GM12878 (cell line): ENCODE measurements around the gene NUP37. TPM values are rescaled to one million over a fixed set of nuclear protein-coding genes. Genes with fewer than 3 reads are reported as not detected.

Experiments used
- ATAC-seq: fragments of 200-7000 bp; cut with Tn5 transposase; 3 replicates; pipeline ENCODE4 v1.9.1; 2020; ENCODE audit warnings: mild to moderate bottlenecking, moderate library complexity
- BruUV-seq: library from RNA; stranded (reverse); fragments of 400-500 nt; replicated peaks from 2 replicates; lab custom pipeline; 2021; lab: Mats Ljungman, UMichigan
- CTCF ChIA-PET: fragments of 300-600 bp; sonication (Branson Sonifier 250); formaldehyde crosslinking; extraction: SDS; loops from one replicate; lab custom pipeline; 2021; ENCODE audit warnings: inconsistent platforms; lab: Yijun Ruan, JAX
- POLR2A ChIA-PET: fragments of 350-600 bp; formaldehyde crosslinking; extraction: SDS; loops from one replicate; lab custom pipeline; 2021; ENCODE audit warnings: inconsistent platforms; lab: Charles Lee
- RAD21 ChIA-PET: fragments of 300-600 bp; sonication (Branson Sonifier 250); formaldehyde crosslinking; loops from one replicate; lab custom pipeline; 2023; ENCODE audit warnings: antibody characterized with exemption; ENCODE audit not compliant: unreplicated experiment; lab: Charles Lee
- SMC1A ChIA-PET: fragments of 300-600 bp; sonication (Branson Sonifier 250); formaldehyde crosslinking; loops from one replicate; lab custom pipeline; 2023; ENCODE audit not compliant: unreplicated experiment, uncharacterized antibody; lab: Charles Lee
- DNase-seq: peaks from one replicate; pipeline ENCODE4 v3.0.0-alpha.2; 2011; ENCODE audit warnings: low read depth, low spot score
- FAIRE-seq: peaks from 3 replicates; lab custom pipeline; 2011; peaks lifted over from hg19 to GRCh38; lab: Jason Lieb, UNC
- H2AFZ ChIP-seq: 2 replicates; pipeline ENCODE4 v1.6.0; 2011; ENCODE audit warnings: low read depth, low read length, control low read depth; ENCODE audit not compliant: control insufficient read depth
- H3K27ac ChIP-seq: 2 replicates; pipeline ENCODE4 v1.5.1; 2011; ENCODE audit warnings: control low read depth; ENCODE audit not compliant: control insufficient read depth, insufficient read depth
- H3K27me3 ChIP-seq, 2 experiments: replicated peaks in 1 of 2; 2 replicates each; pipeline versions ENCODE4 v1.6.0 to v1.6.1; 2011; ENCODE audit warnings: low read length in 1 of 2; ENCODE audit not compliant: control insufficient read depth in 2 of 2, insufficient read depth in 2 of 2
- H3K36me3 ChIP-seq, 2 experiments: 2 replicates each; pipeline ENCODE4 v1.5.1; 2011; ENCODE audit warnings: low read length in 1 of 2; ENCODE audit not compliant: control insufficient read depth in 2 of 2, insufficient read depth in 2 of 2
- H3K4me1 ChIP-seq: 2 replicates; pipeline ENCODE4 v1.6.1; 2011; ENCODE audit warnings: mild to moderate bottlenecking, low read length, moderate library complexity, mixed read lengths; ENCODE audit not compliant: control insufficient read depth, insufficient read depth
- H3K4me2 ChIP-seq: 2 replicates; pipeline ENCODE4 v1.6.0; 2011; ENCODE audit warnings: control low read depth; ENCODE audit not compliant: control insufficient read depth, insufficient read depth
- H3K4me3 ChIP-seq: fragments of 200-600 bp; sonication (generic); 2 replicates; pipeline ENCODE4 v1.5.1; 2016
- H3K79me2 ChIP-seq: 2 replicates; pipeline ENCODE4 v1.6.0; 2011; ENCODE audit warnings: low read length; ENCODE audit not compliant: control insufficient read depth, insufficient read depth
- H3K9ac ChIP-seq: 2 replicates; pipeline ENCODE4 v1.8.0; 2011; ENCODE audit warnings: low read length, control low read depth, mixed read lengths; ENCODE audit not compliant: control insufficient read depth, insufficient read depth
- H3K9me3 ChIP-seq: replicated peaks from 3 replicates; pipeline ENCODE4 v1.5.1; 2011; ENCODE audit warnings: mild to moderate bottlenecking, low read length; ENCODE audit not compliant: control insufficient read depth, insufficient read depth
- H4K20me1 ChIP-seq: 2 replicates; pipeline ENCODE4 v1.6.0; 2011; ENCODE audit not compliant: control insufficient read depth, insufficient read depth
- ASH2L ChIP-seq: fragments of 300-600, 200-600 bp; sonication (generic); IDR thresholded peaks from 2 replicates; pipeline ENCODE4 v1.6.1; 2017; ENCODE audit warnings: low read depth, mild to moderate bottlenecking, borderline replicate concordance
- PAX8 ChIP-seq: fragments of 450-650 bp; IDR thresholded peaks from 2 replicates; pipeline ENCODE4 v1.6.1; 2017; ENCODE audit warnings: mild to moderate bottlenecking, moderate library complexity
- PML ChIP-seq: IDR thresholded peaks from 2 replicates; pipeline ENCODE4 v1.6.1; 2012; ENCODE audit warnings: low read length, inconsistent platforms
- POLR2AphosphoS5 ChIP-seq: IDR thresholded peaks from 2 replicates; pipeline ENCODE4 v1.6.1; 2011; ENCODE audit warnings: mild to moderate bottlenecking, low read length, inconsistent platforms
- SIN3A ChIP-seq: IDR thresholded peaks from 2 replicates; pipeline ENCODE4 v1.6.1; 2012; ENCODE audit warnings: low read depth, low read length, improper control_type of control experiment
- STAT3 ChIP-seq: IDR thresholded peaks from 2 replicates; pipeline ENCODE4 v1.6.1; 2011; ENCODE audit warnings: low read depth, low read length, improper control_type of control experiment
- TCF12 ChIP-seq: IDR thresholded peaks from 2 replicates; pipeline ENCODE4 v1.6.1; 2011; ENCODE audit warnings: low read depth, mild to moderate bottlenecking, low read length
- WRNIP1 ChIP-seq: IDR thresholded peaks from 2 replicates; pipeline ENCODE4 v1.6.1; 2011; ENCODE audit warnings: low read depth, low read length, improper control_type of control experiment, borderline replicate concordance
- WGBS: methylation state at CpG from one replicate; pipeline ENCODE4 v1.1.6; 2016; ENCODE audit warnings: low lambda C conversion rate; ENCODE audit not compliant: insufficient replicate concordance, insufficient coverage; ENCODE audit errors: missing lambda C conversion rate; 5-methylcytosine and 5-hydroxymethylcytosine counted together
- in situ Hi-C: fragments of 300-500 bp; cut with MboI; formaldehyde crosslinking; loops from 9 replicates; pipeline ENCODE4 v1.14.3; 2018; ENCODE audit warnings: mixed read lengths
- intact Hi-C: fragments of 100-400 bp; cut with micrococcal nuclease; formaldehyde crosslinking; loops from one replicate; pipeline ENCODE4 v1.14.2; 2022; ENCODE audit not compliant: unreplicated experiment
- polyA plus RNA-seq, 11 experiments: library from polyadenylated mRNA; depleted of rRNA in 4 of 11; unstranded in 6 of 11; stranded (reverse) in 5 of 11; fragments of >200 nt; fragmentation: Nextera tagmentation in 4 of 11; fragmentation: Illumina TruSeq in 1 of 11; extraction: Ambion mirVana in 4 of 11; extraction: Trizol in 1 of 11; gene quantifications; 1 replicate in 1 of 11; 2 replicates in 10 of 11; pipeline versions ENCODE4 v1.2.1 to v1.2.3, GENCODE V29; 2011 to 2016; ENCODE audit warnings: inconsistent platforms in 2 of 11, missing spikeins in 2 of 11, low read depth in 1 of 11
- total RNA-seq, 4 experiments: library from RNA; depleted of rRNA in 3 of 4; stranded (reverse); fragments of >200 nt in 3 of 4; fragmentation: Illumina TruSeq in 1 of 4; extraction: Trizol in 1 of 4; gene quantifications; 2 replicates each; pipeline versions ENCODE4 v1.2.1 to v1.2.3, GENCODE V29; 2013 to 2021
- TF ChIP-seq, protein P1 (sequence below): fragments of 450-650 bp; formaldehyde crosslinking; IDR thresholded peaks from 2 replicates; pipeline ENCODE4 v1.5.0; 2022; ENCODE audit warnings: mild to moderate bottlenecking, missing genetic modification characterization
- TF ChIP-seq, protein P2 (sequence below): fragments of 450-650 bp; IDR thresholded peaks from 2 replicates; pipeline ENCODE4 v1.6.1; 2014; ENCODE audit warnings: mild to moderate bottlenecking

The NUP37 gene
- total and polyA plus RNA-seq, 10 of the 15 experiments (the other 5 are each of a cell fraction or from before 2014, with no cell fraction given), result 51.8 to 250 (median 99.6) TPM

DNA sequence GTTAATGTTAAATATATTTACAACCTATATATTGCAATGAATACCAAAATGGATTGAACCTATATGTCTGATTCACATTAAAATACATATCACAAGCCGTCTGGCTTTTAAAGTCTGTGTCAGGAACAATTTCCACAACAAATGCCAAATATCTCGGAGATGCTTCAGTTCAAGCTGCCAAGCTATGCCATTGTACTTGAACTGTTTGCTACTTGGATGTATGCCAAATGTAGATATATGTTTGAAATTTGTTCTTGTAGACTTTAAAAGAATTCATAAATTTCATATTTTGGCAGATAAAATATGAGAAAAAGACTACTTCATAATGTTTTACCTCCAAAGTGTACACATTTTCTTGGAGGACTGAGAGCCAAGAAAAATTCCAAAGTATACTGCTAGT is 95.1 kb downstream of the NUP37 start:
- H3K9me3 ChIP-seq, result no peaks in the 10 kb centered on the region
- in situ Hi-C loops, result no loop called here
- H4K20me1 ChIP-seq, result no peaks in the 10 kb centered on the region
- CTCF ChIA-PET, result interaction anchor here (1.5 kb wide), 1 partner anchor 45 kb away, joined by 4 read pairs; no protein-coding TSS in a partner anchor
- H3K4me2 ChIP-seq, result no peak overlapping the region
- DNase-seq (no peak), ATAC-seq (no peak), FAIRE-seq (no peak)
- no peak overlapping the region for H3K9ac ChIP-seq
- no peak overlapping the region for H3K27ac ChIP-seq
- no peak overlapping the region for H3K4me3 ChIP-seq
- H3K27me3 ChIP-seq, result no peaks in the 10 kb centered on the region
- RAD21 ChIA-PET, result no interaction called here
- BruUV-seq, result no TSS peak
- POLR2A ChIA-PET, result interaction anchor here (0.9 kb wide), 1 partner anchor 11 kb away, joined by 3 read pairs; no protein-coding TSS in a partner anchor
- WGBS, result 96% methylated on average over 2 of the region's 2 CpGs
- no peak overlapping the region for H2AFZ ChIP-seq
- peaks cover 0 to 6% of the 10 kb centered on the region in 2 experiments; a peak in 2 of 4 replicates for H3K36me3 ChIP-seq
- no peaks in the 10 kb centered on the region for H3K79me2 ChIP-seq
- no peaks in the 10 kb centered on the region for H3K4me1 ChIP-seq
- TF ChIP-seq ASH2L, result no peak
- no peak for TF ChIP-seq STAT3
- TF ChIP-seq, all 136 proteins: peak for 0
- SMC1A ChIA-PET, result interaction anchor here (1.6 to 3.0 kb wide), 2 partner anchors 9 to 22 kb away, joined by 6 to 9 read pairs; no protein-coding TSS in a partner anchor
- intact Hi-C loops, result no loop called here

DNA sequence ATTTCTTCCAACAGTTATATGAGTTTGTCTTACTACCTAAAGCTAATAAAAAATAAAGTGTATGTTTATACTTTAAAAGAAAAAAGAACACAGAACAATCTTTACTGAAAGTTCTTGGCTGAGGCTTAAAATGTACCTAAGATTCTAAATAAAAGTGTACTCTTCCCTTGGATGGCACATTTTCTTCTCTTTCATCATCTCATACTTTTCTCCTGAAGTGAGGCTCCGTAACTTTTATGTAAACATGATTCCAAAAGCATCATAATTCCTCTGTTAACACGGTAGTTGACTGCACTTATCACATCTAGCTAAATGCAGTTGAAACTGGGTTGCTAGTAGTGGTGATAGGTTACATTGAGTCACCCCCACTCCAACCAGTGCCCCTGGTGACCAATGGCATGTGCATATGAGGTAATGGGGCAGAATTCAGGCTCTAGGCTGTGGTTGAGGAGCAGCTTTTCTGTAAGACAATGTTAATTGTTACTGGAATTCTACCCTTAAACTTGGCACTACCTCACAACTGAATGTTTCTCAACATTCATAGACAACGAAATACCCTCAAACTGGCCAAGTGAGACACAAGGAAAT is 96.5 kb downstream of the NUP37 start:
- DNase-seq (no peak), FAIRE-seq (no peak), ATAC-seq (no peak)
- Histone ChIP-seq H3K4me3 (no peak overlapping the region), H4K20me1 (no peaks in the 10 kb centered on the region), H3K4me2 (no peak overlapping the region), H3K27me3 (no peaks in the 10 kb centered on the region), H3K36me3 (peaks cover 0 to 6% of the 10 kb centered on the region in 2 experiments), H3K79me2 (no peaks in the 10 kb centered on the region; the same call in 1 of the 2 replicates), H3K27ac (no peak overlapping the region), H3K9me3 (no peaks in the 10 kb centered on the region), H3K4me1 (no peaks in the 10 kb centered on the region), H3K9ac (no peak overlapping the region), H2AFZ (no peak overlapping the region)
- ChIA-PET POLR2A (interaction anchor here (0.5 to 1.2 kb wide), 3 partner anchors 15 to 55 kb away, joined by 3 read pairs; no protein-coding TSS in a partner anchor), RAD21 (interaction anchor here (1.4 kb wide), 1 partner anchor 49 kb away, joined by 3 read pairs; no protein-coding TSS in a partner anchor), CTCF (interaction anchor here (0.7 to 1.5 kb wide), 2 partner anchors 12 to 47 kb away, joined by 3 to 4 read pairs; no protein-coding TSS in a partner anchor), SMC1A (interaction anchor here (0.7 to 3.0 kb wide), 5 partner anchors 10 to 85 kb away, joined by 3 to 9 read pairs (median 3); partner anchors contain the start of gene WASHC3)
- in situ Hi-C loops (no loop called here), intact Hi-C loops (no loop called here)
- WGBS, result 93% methylated on average over 3 of the region's 3 CpGs
- no TSS peak for BruUV-seq
- TF ChIP-seq, protein P1, sequence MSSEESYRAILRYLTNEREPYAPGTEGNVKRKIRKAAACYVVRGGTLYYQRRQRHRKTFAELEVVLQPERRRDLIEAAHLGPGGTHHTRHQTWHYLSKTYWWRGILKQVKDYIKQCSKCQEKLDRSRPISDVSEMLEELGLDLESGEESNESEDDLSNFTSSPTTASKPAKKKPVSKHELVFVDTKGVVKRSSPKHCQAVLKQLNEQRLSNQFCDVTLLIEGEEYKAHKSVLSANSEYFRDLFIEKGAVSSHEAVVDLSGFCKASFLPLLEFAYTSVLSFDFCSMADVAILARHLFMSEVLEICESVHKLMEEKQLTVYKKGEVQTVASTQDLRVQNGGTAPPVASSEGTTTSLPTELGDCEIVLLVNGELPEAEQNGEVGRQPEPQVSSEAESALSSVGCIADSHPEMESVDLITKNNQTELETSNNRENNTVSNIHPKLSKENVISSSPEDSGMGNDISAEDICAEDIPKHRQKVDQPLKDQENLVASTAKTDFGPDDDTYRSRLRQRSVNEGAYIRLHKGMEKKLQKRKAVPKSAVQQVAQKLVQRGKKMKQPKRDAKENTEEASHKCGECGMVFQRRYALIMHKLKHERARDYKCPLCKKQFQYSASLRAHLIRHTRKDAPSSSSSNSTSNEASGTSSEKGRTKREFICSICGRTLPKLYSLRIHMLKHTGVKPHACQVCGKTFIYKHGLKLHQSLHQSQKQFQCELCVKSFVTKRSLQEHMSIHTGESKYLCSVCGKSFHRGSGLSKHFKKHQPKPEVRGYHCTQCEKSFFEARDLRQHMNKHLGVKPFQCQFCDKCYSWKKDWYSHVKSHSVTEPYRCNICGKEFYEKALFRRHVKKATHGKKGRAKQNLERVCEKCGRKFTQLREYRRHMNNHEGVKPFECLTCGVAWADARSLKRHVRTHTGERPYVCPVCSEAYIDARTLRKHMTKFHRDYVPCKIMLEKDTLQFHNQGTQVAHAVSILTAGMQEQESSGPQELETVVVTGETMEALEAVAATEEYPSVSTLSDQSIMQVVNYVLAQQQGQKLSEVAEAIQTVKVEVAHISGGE, result no peak
- TF ChIP-seq POLR2AphosphoS5 (no peak), PAX8 (no peak), TCF12 (no peak), WRNIP1 (no peak), PML (no peak), ASH2L (no peak), SIN3A (no peak)
- TF ChIP-seq, protein P2, sequence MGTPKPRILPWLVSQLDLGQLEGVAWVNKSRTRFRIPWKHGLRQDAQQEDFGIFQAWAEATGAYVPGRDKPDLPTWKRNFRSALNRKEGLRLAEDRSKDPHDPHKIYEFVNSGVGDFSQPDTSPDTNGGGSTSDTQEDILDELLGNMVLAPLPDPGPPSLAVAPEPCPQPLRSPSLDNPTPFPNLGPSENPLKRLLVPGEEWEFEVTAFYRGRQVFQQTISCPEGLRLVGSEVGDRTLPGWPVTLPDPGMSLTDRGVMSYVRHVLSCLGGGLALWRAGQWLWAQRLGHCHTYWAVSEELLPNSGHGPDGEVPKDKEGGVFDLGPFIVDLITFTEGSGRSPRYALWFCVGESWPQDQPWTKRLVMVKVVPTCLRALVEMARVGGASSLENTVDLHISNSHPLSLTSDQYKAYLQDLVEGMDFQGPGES, result no peak
